K562 (cell line): ENCODE measurements around the gene BACE2.

Experiments
- CBX3 ChIP-seq, 2 experiments: IDR thresholded peaks; 1 replicate in 1 of 2; 2 replicates in 1 of 2; pipeline ENCODE4 v1.6.1; 2012; ENCODE audit warnings: inconsistent platforms in 2 of 2, low read length in 2 of 2, borderline replicate concordance in 1 of 2, control low read depth in 1 of 2
- EP300 ChIP-seq: IDR thresholded peaks from 2 replicates; pipeline ENCODE4 v1.6.1; 2012; ENCODE audit warnings: low read length, improper control_type of control experiment
- ERF ChIP-seq: fragments of 450-650 bp; formaldehyde crosslinking; IDR thresholded peaks from 2 replicates; pipeline ENCODE4 v1.4.0; 2020; ENCODE audit warnings: mild to moderate bottlenecking, mixed read lengths
- FOS ChIP-seq: IDR thresholded peaks from 3 replicates; pipeline ENCODE4 v1.6.1; 2011; ENCODE audit not compliant: insufficient read length; ENCODE audit errors: extremely low read depth
- HDAC6 ChIP-seq: IDR thresholded peaks from 2 replicates; pipeline ENCODE4 v1.6.1; 2012; ENCODE audit warnings: low read depth, mild to moderate bottlenecking, control low read depth, inconsistent platforms, low read length, moderate library complexity
- KLF13 ChIP-seq: fragments of 450-650 bp; IDR thresholded peaks from 2 replicates; pipeline ENCODE4 v1.6.1; 2016; ENCODE audit warnings: missing genetic modification characterization, low read depth, mild to moderate bottlenecking, missing compliant biosample characterization, moderate library complexity, borderline replicate concordance
- NCOA2 ChIP-seq, 2 experiments: fragments of 450-650 bp; IDR thresholded peaks; 2 replicates each; pipeline ENCODE4 v1.6.1; 2018; ENCODE audit warnings: mild to moderate bottlenecking in 2 of 2, moderate library complexity in 1 of 2; ENCODE audit not compliant: partially characterized antibody in 2 of 2
- NELFE ChIP-seq: IDR thresholded peaks from 2 replicates; pipeline ENCODE4 v1.6.1; 2011; ENCODE audit warnings: mild to moderate bottlenecking; ENCODE audit not compliant: insufficient read depth, insufficient read length
- NR2C2 ChIP-seq, 2 experiments: fragments of 200-800 bp in 1 of 2; sonication (Bioruptor generic) in 1 of 2; sonication (generic) in 1 of 2; formaldehyde crosslinking in 1 of 2; IDR thresholded peaks; 2 replicates each; pipeline versions ENCODE4 v1.6.1 to v1.8.0; 2016 to 2022; ENCODE audit warnings: mild to moderate bottlenecking in 1 of 2, missing compliant biosample characterization in 1 of 2, missing genetic modification characterization in 1 of 2, missing genetic modification reagents in 1 of 2
- SRF ChIP-seq, 2 experiments: fragments of 250-450, 450-650 bp in 1 of 2; sonication (Bioruptor Pico) in 1 of 2; sonication (generic) in 1 of 2; formaldehyde crosslinking; IDR thresholded peaks; 2 replicates each; pipeline versions ENCODE4 v1.5.0 to v1.5.1; 2020 to 2022; ENCODE audit warnings: mild to moderate bottlenecking in 1 of 2, missing genetic modification reagents in 1 of 2
- YY1 ChIP-seq, 3 experiments: IDR thresholded peaks; 2 replicates each; pipeline ENCODE4 v1.6.1; 2011; ENCODE audit warnings: low read length in 2 of 3, mild to moderate bottlenecking in 2 of 3, moderate library complexity in 2 of 3, borderline replicate concordance in 1 of 3, control low read depth in 1 of 3, low read depth in 1 of 3; ENCODE audit not compliant: insufficient read depth in 3 of 3, insufficient replicate concordance in 2 of 3, control insufficient read depth in 1 of 3, insufficient read length in 1 of 3; ENCODE audit errors: extremely low read depth in 1 of 3
- ZBTB34 ChIP-seq: fragments of 250-450 bp; sonication (Bioruptor Pico); IDR thresholded peaks from 2 replicates; pipeline ENCODE4 v1.8.0; 2021; ENCODE audit warnings: mild to moderate bottlenecking, moderate library complexity

GRCh38 chr21:41255190-41255589, 87.2 kb downstream of the BACE2 start:
- no peak for TF ChIP-seq NCOA2 (IDR thresholded peaks at IDR 0.05; ENCODE audit: partially characterized antibody in 2 of 2)
- TF ChIP-seq ZBTB34 (CRISPR knock-in tag) = no peak
- no peak for TF ChIP-seq EP300
- no peak for TF ChIP-seq CBX3 (IDR thresholded peaks at IDR 0.05; ENCODE audit: borderline replicate concordance in 1 of 2, low read length in 2 of 2)
- TF ChIP-seq NELFE = no peak
- no peak for TF ChIP-seq SRF (CRISPR knock-in tag; IDR thresholded peaks at IDR 0.05)
- no peak for TF ChIP-seq HDAC6
- TF ChIP-seq FOS = no peak
- no peak for TF ChIP-seq ERF (CRISPR knock-in tag)
- TF ChIP-seq KLF13 (tag) = no peak
- no peak for TF ChIP-seq NR2C2 (CRISPR knock-in tag; IDR thresholded peaks at IDR 0.05)
- no peak for TF ChIP-seq NR2C2 (tag; IDR thresholded peaks at IDR 0.05)
- no peak for TF ChIP-seq YY1 (IDR thresholded peaks at IDR 0.05; ENCODE audit: borderline replicate concordance in 1 of 3, control insufficient read depth in 1 of 3, extremely low read depth in 1 of 3, insufficient read depth in 3 of 3, insufficient read length in 1 of 3, insufficient replicate concordance in 2 of 3, low read depth in 1 of 3, low read length in 2 of 3)
